ENCODE data around the gene CCDC85A. TPM values are rescaled to one million over a fixed set of nuclear protein-coding genes. Genes with fewer than 3 reads are reported as not detected.

Gene CCDC85A
- total and polyA plus RNA-seq, 2 of the 8 experiments (the other 6 are each of a cell fraction or from before 2014, with no cell fraction given): 0.20 TPM; not detected in 1

DNA sequence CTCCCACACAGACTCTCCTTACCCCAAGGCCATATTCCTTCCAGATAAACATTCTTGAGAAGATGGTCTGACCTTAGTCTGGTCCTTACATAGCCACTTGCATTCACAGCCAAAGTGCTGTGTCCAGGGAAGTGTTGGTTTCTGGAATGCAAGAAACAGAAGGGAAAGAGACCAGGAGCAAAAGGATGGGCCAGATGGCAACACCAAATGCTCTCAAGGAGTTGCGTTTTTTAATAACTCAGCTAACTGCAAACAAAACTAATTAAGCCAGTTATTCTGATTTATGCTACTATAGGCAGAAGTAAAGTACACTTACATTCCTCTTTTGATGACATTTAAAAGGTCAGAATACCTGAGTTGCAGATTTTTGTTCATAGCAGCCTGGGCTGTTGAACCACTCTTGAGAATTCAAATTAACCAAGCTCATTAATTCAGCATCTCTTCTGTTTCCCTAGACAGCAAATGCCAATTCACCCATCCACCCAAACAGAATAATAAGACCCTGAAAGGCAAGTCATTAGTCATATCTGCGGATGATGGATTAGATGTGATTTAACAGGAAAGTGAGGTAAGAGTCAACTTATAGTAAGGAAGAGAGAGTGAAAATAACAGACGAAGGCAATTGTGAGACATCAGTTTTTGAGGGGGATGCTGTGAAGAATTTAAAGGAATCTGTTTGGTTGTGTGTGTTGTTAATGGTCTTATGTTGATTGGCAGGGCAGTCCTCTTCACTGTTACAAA is 18.8 kb downstream of the CCDC85A start:
- Histone ChIP-seq H3K79me2 (ENCODE audit: control insufficient read depth in 1 of 2, insufficient read depth in 2 of 2, low read length in 2 of 2) (no peaks in the 10 kb centered on the region), H3K4me2 (ENCODE audit: insufficient read depth in 1 of 2, low read depth in 2 of 2, low read length in 2 of 2) (no peak overlapping the region), H3K23me2 (ENCODE audit: low read depth, low read length) (no peaks in the 10 kb centered on the region; the same call in 1 of the 2 replicates), H3K23ac (ENCODE audit: insufficient read length) (no peak overlapping the region), H3K79me1 (ENCODE audit: low read depth, low read length) (no peaks in the 10 kb centered on the region), H4K5ac (ENCODE audit: insufficient read length, low read depth, low read length) (no peak overlapping the region), H3K14ac (ENCODE audit: insufficient read length) (no peak overlapping the region), H4K8ac (ENCODE audit: extremely low read depth, insufficient read depth, low read length) (no peak overlapping the region), H2BK15ac (ENCODE audit: low read length) (no peak overlapping the region), H3K36me3 (ENCODE audit: control insufficient read depth in 2 of 4, insufficient read depth in 4 of 4, low read length in 3 of 4) (no peaks in the 10 kb centered on the region), H2AFZ (ENCODE audit: low read length) (no peak overlapping the region), H2BK5ac (ENCODE audit: low read depth, low read length) (no peak overlapping the region), H2BK20ac (ENCODE audit: low read length) (no peak overlapping the region), H3K4ac (replicated peaks; ENCODE audit: insufficient read length, low read depth, low read length) (no peak overlapping the region), H2AK5ac (ENCODE audit: low read depth, low read length) (no peak overlapping the region), H2BK12ac (ENCODE audit: low read depth, low read length) (no peak overlapping the region), H2BK120ac (replicated peaks; ENCODE audit: low read depth, low read length) (no peak overlapping the region), H3K9me3 (ENCODE audit: insufficient read depth in 2 of 2, low read depth in 1 of 2, low read length in 1 of 2) (no peaks in the 10 kb centered on the region), H4K20me1 (replicated peaks in 1 of 2; ENCODE audit: control insufficient read depth in 1 of 2, insufficient read depth in 2 of 2, low read length in 2 of 2) (no peaks in the 10 kb centered on the region), H4K91ac (replicated peaks; ENCODE audit: insufficient read length, low read length) (no peak overlapping the region), H3K18ac (ENCODE audit: extremely low read depth, low read length) (no peak overlapping the region), H3K56ac (replicated peaks; ENCODE audit: insufficient read length, low read depth, low read length) (peak overlapping the region; percentile 8), H3K4me1 (replicated peaks in 1 of 4; ENCODE audit: control insufficient read depth in 3 of 4, insufficient read depth in 4 of 4, low read length in 3 of 4) (no peaks in the 10 kb centered on the region), H3K27ac (ENCODE audit: low read depth, low read length) (no peak overlapping the region), H3K4me3 (ENCODE audit: extremely low read depth in 1 of 4, insufficient read depth in 2 of 4, low read depth in 3 of 4, low read length in 4 of 4) (no peak overlapping the region), H3K9ac (replicated peaks in 1 of 4; ENCODE audit: extremely low read depth in 1 of 4, low read depth in 3 of 4, low read length in 3 of 4) (no peak overlapping the region), H3K27me3 (replicated peaks in 1 of 4; ENCODE audit: control insufficient read depth in 3 of 4, extremely low read depth in 1 of 4, insufficient read depth in 3 of 4, low read length in 3 of 4) (no peaks in the 10 kb centered on the region)
- DNase-seq (ENCODE audit: low read depth in 1 of 2, low spot score in 2 of 2): no peak
- ChIA-PET POLR2A (ENCODE audit: partially characterized antibody) (no interaction called here), CTCF (ENCODE audit: partially characterized antibody) (interaction anchor here (0.7 to 1.7 kb wide), 3 partner anchors 10 to 19 kb away, joined by 4 to 6 read pairs (median 4); no protein-coding TSS in a partner anchor)
- WGBS, 2 experiments (ENCODE audit: extremely low coverage in 1 of 2, insufficient coverage in 1 of 2, insufficient read length in 1 of 2, insufficient replicate concordance in 2 of 2, low coverage in 1 of 2, low lambda C conversion rate in 2 of 2, missing lambda C conversion rate in 1 of 2): 84% methylated on average over 3 of the region's 3 CpGs; no CpG with 5 or more reads in 1 of the 2 experiments
- TF ChIP-seq USF2 (IDR thresholded peaks at IDR 0.05; ENCODE audit: low read length): no peak
- TF ChIP-seq ASH2L (IDR thresholded peaks at IDR 0.05; ENCODE audit: low read length): no peak
- no peak for TF ChIP-seq RFX5 (IDR thresholded peaks at IDR 0.05; ENCODE audit: borderline replicate concordance, low read depth, low read length)
- no peak for TF ChIP-seq CHD1 (IDR thresholded peaks at IDR 0.05; ENCODE audit: low read depth, low read length)
- TF ChIP-seq BCL11A (IDR thresholded peaks at IDR 0.05; ENCODE audit: low read depth in 2 of 2, low read length in 2 of 2): no peak
- TF ChIP-seq TEAD4 (IDR thresholded peaks at IDR 0.05; ENCODE audit: low read depth, low read length): no peak
- TF ChIP-seq SIRT6 (IDR thresholded peaks at IDR 0.05; ENCODE audit: low read length): no peak
- no peak for TF ChIP-seq SIN3A (conservative IDR thresholded peaks at IDR 0.05 in 1 of 2, IDR thresholded peaks at IDR 0.05 in 1 of 2; ENCODE audit: low read depth in 1 of 2, low read length in 2 of 2)
- no peak for FAIRE-seq

Measured in H1 (cell line).